Keratinocyte (primary cell): ENCODE data around the gene FOXI2.

Source experiments
- EZH2 ChIP-seq: IDR thresholded peaks from one replicate; pipeline ENCODE4 v1.6.1; 2012; ENCODE audit warnings: inconsistent platforms, mild to moderate bottlenecking, low read length, moderate library complexity
- TF ChIP-seq, protein P1 (sequence below), 3 experiments: IDR thresholded peaks in 1 of 3; conservative IDR thresholded peaks in 1 of 3; optimal IDR thresholded peaks in 1 of 3; 2 replicates in 2 of 3; 3 replicates in 1 of 3; pipeline versions ENCODE3 to v1.5.1; 2011; ENCODE audit warnings: low read length in 3 of 3, mild to moderate bottlenecking in 3 of 3, moderate library complexity in 2 of 3, control low read depth in 1 of 3, inconsistent platforms in 1 of 3; ENCODE audit not compliant: insufficient read depth in 2 of 3; ENCODE audit errors: extremely low read depth in 1 of 3

DNA sequence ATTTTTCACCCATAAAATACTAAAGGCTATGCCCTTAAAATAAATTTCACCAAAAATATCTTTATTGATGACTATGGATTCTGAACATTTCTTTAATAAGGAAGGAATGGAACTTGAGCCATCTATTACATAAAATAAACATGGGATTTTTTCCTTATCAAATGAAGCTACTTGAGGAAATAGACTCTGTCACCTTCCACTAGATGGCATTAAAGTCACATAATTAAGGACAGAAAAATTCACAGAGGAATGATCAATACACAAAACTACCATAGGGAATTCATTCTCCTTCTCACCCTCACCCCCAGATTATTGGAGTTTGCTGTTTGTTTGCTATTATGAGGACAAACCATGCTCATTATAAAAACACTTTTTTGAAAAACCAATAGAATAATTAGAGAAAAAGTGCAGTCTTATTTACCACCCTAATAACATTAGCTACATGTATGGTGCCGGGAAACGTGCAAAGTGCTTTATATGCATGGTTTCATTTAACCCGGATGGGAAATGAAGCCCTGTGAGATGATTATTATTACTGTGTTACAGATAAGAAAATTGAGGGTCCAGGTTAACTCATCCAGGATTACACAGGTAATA, 21.1 kb upstream of the FOXI2 start:
- TF ChIP-seq, protein P1, sequence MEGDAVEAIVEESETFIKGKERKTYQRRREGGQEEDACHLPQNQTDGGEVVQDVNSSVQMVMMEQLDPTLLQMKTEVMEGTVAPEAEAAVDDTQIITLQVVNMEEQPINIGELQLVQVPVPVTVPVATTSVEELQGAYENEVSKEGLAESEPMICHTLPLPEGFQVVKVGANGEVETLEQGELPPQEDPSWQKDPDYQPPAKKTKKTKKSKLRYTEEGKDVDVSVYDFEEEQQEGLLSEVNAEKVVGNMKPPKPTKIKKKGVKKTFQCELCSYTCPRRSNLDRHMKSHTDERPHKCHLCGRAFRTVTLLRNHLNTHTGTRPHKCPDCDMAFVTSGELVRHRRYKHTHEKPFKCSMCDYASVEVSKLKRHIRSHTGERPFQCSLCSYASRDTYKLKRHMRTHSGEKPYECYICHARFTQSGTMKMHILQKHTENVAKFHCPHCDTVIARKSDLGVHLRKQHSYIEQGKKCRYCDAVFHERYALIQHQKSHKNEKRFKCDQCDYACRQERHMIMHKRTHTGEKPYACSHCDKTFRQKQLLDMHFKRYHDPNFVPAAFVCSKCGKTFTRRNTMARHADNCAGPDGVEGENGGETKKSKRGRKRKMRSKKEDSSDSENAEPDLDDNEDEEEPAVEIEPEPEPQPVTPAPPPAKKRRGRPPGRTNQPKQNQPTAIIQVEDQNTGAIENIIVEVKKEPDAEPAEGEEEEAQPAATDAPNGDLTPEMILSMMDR (optimal IDR thresholded peaks at IDR 0.05 in 1 of 3, IDR thresholded peaks at IDR 0.05 in 1 of 3, conservative IDR thresholded peaks at IDR 0.05 in 1 of 3; ENCODE audit: extremely low read depth in 1 of 3, insufficient read depth in 2 of 3, low read length in 3 of 3), result no peak
- no peak for TF ChIP-seq EZH2
